GM21526 (cell line): ENCODE data around the gene EPC1.
A peak's percentile ranks its signal among the peaks of the same experiment; 100 is the strongest.

Source experiments
- ATAC-seq: cut with Tn5 transposase; IDR thresholded peaks from one replicate; pipeline ENCODE4 v1.9.1; 2021; ENCODE audit warnings: moderate library complexity; ENCODE audit not compliant: unreplicated experiment, low FRiP score

Gene EPC1

DNA sequence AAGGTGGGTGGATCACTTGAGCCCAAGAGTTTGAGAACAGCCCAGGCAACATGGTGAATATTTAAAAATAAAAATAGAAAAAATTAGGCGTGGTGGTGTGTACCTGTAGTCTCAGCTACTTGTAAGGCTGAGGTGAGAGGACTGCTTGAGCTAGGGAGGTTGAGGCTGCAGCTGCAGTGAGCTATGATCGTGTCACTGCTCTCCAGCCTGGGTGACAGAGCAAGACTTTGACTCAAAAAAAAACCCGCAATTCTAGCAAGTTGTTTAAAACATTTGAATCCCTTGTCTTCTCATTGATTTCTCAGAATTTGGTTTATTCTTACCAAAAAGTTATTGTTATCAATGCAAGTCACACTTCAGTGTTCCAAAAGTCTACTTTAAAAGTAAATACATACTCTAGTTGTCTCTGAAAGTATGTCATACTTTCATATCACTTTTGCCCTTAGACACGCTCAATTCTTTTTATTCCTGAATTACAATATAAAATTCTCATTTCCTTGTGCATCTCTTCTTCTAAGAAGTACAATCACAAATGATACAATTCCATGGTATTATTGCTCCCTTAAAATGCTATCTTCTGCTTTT lies 6.3 kb downstream of the EPC1 start:
- no peak for ATAC-seq

DNA sequence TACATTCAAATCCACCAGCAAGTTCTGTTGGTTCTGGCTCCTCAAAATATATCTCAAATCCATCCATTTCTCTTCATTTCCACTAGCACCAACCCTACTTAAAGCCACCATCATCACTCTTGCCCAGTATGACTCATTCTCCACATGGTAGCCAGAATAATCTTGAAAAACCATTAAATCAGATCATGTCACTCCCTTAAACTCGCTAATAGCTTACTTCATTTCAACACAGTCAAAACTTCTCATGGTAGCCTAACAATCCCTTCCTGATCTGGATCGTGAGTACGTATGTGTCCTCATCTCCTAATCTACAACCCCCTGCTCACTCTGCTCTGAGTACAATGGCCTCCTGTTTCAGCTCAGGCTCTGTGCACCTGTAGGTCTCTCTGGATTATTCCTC lies 8.7 kb downstream of the EPC1 start:
- ATAC-seq, result no peak

GRCh38 chr10:32337350-32337749 lies 9.6 kb downstream of the EPC1 start:
- ATAC-seq, result no peak

GRCh38 chr10:32333849-32334248 lies 13.1 kb downstream of the EPC1 start:
- no peak for ATAC-seq

- peak; percentile 91 for ATAC-seq
Measured at GRCh38 chr10:32332299-32332750, 14.6 kb downstream of the EPC1 start.

DNA sequence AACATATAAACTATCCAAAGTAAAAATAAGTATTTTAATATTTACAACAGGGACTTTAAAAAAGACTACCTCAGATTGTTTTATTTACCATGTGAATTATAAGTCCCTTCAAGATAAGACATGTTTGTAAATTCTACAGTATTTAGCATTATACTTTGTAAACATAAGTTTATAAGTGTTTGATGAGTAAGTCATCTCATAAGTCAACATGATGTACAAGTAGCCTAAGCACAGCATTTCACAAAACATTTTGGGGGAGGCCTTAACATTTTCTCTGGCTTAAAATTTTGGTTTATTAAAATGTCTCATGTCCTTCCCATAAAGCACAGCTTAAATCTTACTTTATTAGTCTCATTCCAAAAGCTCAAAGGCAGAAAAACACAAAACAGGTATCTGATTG lies 15.4 kb downstream of the EPC1 start:
- no peak for ATAC-seq

- no peak for ATAC-seq
Measured at GRCh38 chr10:32330214-32330613, 16.7 kb downstream of the EPC1 start.

DNA sequence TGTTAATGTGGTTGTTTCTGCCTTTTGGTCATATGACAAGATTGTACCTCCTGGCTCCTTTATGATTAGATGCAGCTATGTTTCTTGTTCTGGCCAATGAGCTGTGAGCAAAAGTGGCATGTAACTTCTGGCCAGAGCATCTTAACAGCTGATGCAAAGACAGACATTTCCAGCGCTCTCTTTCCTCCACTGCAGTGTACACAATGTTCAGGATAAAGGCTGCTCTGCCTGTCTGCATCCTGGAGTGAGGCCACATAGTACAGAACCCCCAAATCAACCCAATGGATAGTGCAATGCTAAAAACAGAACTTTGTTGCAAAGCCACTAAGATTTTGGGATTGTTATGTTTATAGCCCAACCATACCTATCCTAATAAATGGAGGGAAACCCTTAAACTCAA lies 17.9 kb downstream of the EPC1 start:
- no peak for ATAC-seq

GRCh38 chr10:32328499-32328898 lies 18.5 kb downstream of the EPC1 start:
- ATAC-seq, result no peak

GRCh38 chr10:32327364-32327691 lies 19.6 kb downstream of the EPC1 start:
- ATAC-seq, result no peak

GRCh38 chr10:32326680-32327363 lies 20.1 kb downstream of the EPC1 start:
- ATAC-seq, result no peak

- ATAC-seq, result peak; percentile 49
Measured at GRCh38 chr10:32326119-32326518, 20.8 kb downstream of the EPC1 start.

DNA sequence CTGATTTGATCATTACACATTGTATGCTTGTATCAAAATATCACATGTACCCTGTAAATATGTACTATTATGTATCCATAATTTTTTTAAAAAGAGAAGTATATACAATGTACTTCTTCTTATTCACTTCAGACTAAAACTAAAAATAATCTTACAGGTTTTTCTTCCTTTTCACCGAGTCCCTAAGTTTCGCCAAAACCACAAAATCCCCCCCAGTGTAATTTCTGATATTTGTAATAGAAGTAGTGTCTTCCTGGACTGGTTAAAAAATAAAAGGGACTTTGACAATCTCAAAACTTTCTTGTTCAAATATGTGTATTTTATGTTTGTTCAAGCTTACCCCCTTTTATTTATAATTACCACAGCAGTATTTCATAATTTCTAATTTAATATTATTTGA lies 23.9 kb downstream of the EPC1 start:
- no peak for ATAC-seq

GRCh38 chr10:32321016-32321631 lies 25.8 kb downstream of the EPC1 start:
- ATAC-seq, result no peak

- ATAC-seq, result peak; percentile 41
Measured at GRCh38 chr10:32318476-32318896, 28.5 kb downstream of the EPC1 start.

DNA sequence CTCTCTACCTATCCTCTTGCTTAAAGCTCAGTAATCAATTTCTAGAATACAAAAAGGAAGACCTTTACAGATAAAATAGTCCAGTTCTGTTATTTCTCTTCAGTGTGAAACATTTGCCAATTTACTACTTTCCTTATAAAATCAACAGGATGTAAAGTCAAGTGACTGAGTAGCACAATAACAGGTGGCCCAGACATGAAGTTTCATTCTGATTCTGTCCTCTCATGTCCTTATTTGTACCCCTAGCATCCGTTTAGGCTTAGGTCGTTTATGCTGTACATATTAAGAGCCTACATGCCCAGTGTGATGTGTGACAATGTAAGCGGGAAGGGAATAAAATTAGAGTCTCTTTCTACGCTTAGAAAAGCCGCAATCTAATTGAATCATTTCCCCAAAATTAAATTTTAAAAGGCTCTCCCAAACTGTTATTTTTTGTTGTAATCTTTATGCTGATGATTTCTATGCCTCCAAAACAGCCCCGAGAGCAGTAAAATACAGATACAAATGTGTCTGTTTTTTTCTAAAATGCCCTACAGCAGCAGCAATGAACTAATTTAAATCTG lies 29.1 kb downstream of the EPC1 start:
- peak; percentile 96 for ATAC-seq

GRCh38 chr10:32315424-32315823 lies 31.5 kb downstream of the EPC1 start:
- no peak for ATAC-seq

- ATAC-seq, result no peak
Measured at GRCh38 chr10:32314588-32314987, 32.4 kb downstream of the EPC1 start.

GRCh38 chr10:32308027-32308603 lies 38.8 kb downstream of the EPC1 start:
- ATAC-seq, result no peak

DNA sequence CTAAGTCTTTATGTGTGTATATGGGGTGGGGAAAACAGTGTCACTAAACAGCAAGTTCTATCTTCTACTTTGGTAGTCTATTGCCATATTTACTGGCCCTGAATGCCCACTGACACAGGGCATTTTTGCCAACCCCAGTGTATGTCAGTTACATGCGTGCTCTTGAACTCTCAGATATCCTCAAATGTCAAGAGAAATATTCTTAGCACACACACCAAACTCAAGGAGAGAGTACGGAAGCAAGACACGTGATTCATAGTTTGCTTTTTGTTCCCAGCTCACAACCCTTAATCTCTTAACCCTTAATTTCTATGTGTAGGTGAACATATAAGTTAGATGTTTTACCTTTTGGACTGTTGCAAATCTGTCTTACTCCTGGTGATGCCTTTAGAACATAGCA lies 39.3 kb downstream of the EPC1 start:
- no peak for ATAC-seq

DNA sequence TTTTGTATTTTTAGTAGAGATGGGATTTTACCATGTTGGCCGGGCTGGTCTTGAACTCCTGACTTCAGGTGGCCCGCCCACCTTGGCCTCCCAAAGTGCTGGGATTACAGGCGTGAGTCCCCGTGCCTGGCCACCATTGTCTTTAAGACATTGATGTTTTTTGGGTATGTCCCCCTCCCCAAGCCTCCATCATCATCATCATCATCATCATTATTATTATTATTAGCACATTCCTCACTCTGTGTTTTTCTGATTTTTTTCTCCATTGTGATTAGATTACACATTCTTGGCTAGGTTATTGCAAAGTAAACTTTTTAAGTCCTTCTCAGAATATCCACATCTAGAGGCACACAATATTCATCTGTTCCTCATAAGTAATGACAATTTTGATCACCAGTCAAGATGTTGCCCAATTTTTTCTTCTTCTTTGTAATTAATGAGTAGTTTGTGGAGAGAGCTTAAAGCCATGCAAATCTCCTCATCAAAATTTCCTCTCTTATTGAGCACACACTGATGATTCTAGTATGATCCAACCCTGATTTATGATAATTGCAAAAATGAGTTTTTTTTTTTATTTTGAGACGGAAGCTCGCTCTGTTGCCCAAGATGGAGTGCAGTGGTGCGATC lies 47.5 kb downstream of the EPC1 start:
- ATAC-seq, result no peak
